Nephron progenitor cell (in vitro differentiated cells): ENCODE results near the gene MMP17.
A peak's percentile ranks its signal among the peaks of the same experiment; 100 is the strongest.

Source experiments
- DNase-seq: peaks from one replicate; pipeline ENCODE4 v3.0.0; 2021
- H3K27ac Mint-ChIP-seq: 2 replicates; pipeline ENCODE4 v1.8.0; 2021; ENCODE audit warnings: mild to moderate bottlenecking, moderate library complexity, mixed read lengths
- H3K27me3 Mint-ChIP-seq: 2 replicates; pipeline ENCODE4 v1.8.0; 2021; ENCODE audit warnings: mild to moderate bottlenecking, low read depth, mixed read lengths; ENCODE audit not compliant: poor library complexity
- H3K36me3 Mint-ChIP-seq: 2 replicates; pipeline ENCODE4 v1.8.0; 2021; ENCODE audit warnings: low read depth, mixed read lengths
- H3K4me1 Mint-ChIP-seq: 2 replicates; pipeline ENCODE4 v1.8.0; 2021; ENCODE audit warnings: mixed read lengths
- H3K4me3 Mint-ChIP-seq: 2 replicates; pipeline ENCODE4 v1.8.0; 2021; ENCODE audit warnings: mild to moderate bottlenecking, moderate library complexity, mixed read lengths
- H3K9me3 Mint-ChIP-seq: 2 replicates; pipeline ENCODE4 v1.8.0; 2021; ENCODE audit warnings: mild to moderate bottlenecking, moderate library complexity, mixed read lengths
- TF ChIP-seq, protein P1 (sequence below): fragments of 200-600 bp; sonication (generic); IDR thresholded peaks from 2 replicates; pipeline ENCODE4 v1.5.0; 2021; ENCODE audit warnings: antibody characterized with exemption

Gene MMP17

DNA sequence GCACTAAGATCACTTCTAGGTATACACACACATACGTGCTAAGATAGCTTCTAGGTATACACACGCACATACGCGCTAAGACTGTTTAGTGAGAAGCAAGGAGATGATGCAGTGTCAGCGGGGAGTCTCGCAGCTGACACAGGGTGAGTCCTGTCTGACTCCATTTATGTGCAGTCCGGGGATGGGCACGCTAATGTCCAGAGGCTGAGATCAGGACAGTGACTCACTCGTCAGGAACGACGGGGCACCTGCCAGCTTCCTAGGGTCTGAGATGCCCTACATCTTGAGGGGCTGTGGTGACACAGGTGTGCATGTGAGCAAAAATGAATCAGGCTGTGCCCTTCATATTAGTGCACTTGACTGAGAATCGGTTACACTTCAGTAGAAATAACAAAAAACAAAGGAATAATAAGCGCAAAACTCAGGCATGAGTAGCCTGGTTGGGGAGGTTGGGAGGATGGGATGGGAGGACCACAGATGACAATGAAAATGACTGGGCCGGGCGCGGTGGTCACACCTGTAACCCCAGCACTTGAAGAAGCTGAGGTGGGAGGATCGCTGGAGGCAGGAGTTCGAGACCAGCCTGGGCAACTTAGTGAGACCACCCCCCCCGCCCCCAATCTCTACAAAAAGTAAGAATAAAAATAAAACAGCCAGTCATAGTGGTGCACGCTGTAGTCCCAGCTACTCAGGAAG is 37.1 kb downstream of the MMP17 start:
- no peak for DNase-seq
- TF ChIP-seq, protein P1, sequence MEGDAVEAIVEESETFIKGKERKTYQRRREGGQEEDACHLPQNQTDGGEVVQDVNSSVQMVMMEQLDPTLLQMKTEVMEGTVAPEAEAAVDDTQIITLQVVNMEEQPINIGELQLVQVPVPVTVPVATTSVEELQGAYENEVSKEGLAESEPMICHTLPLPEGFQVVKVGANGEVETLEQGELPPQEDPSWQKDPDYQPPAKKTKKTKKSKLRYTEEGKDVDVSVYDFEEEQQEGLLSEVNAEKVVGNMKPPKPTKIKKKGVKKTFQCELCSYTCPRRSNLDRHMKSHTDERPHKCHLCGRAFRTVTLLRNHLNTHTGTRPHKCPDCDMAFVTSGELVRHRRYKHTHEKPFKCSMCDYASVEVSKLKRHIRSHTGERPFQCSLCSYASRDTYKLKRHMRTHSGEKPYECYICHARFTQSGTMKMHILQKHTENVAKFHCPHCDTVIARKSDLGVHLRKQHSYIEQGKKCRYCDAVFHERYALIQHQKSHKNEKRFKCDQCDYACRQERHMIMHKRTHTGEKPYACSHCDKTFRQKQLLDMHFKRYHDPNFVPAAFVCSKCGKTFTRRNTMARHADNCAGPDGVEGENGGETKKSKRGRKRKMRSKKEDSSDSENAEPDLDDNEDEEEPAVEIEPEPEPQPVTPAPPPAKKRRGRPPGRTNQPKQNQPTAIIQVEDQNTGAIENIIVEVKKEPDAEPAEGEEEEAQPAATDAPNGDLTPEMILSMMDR, result no peak
- no peak overlapping the region for H3K4me3 Mint-ChIP-seq
- H3K4me1 Mint-ChIP-seq, result peaks cover 34% of the 10 kb centered on the region
- H3K27ac Mint-ChIP-seq, result no peak overlapping the region
- H3K27me3 Mint-ChIP-seq, result peaks cover 3% of the 10 kb centered on the region
- no peaks in the 10 kb centered on the region for H3K9me3 Mint-ChIP-seq
- H3K36me3 Mint-ChIP-seq, result no peaks in the 10 kb centered on the region

DNA sequence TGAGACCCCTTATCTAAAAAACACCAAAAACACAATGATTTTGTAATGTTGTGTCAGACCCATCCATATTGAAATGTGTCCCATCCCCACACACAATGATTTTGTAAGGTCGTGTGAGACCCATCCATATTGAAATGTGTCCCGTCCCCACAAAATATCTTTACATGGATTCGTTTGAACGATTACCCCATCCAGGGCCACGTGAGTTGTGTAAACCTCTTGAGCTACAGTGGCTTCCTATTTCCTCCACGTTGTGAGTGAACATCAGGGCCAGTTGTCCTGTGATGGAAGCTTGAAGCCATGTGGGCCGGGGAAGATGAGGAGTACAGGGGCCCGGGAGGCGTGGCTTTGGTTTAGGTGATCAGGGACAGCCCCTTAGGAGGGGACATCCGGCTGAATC is 39.3 kb downstream of the MMP17 start:
- TF ChIP-seq, protein P1, result no peak
- no peaks in the 10 kb centered on the region for H3K9me3 Mint-ChIP-seq
- peaks cover 7% of the 10 kb centered on the region for H3K27me3 Mint-ChIP-seq

DNA sequence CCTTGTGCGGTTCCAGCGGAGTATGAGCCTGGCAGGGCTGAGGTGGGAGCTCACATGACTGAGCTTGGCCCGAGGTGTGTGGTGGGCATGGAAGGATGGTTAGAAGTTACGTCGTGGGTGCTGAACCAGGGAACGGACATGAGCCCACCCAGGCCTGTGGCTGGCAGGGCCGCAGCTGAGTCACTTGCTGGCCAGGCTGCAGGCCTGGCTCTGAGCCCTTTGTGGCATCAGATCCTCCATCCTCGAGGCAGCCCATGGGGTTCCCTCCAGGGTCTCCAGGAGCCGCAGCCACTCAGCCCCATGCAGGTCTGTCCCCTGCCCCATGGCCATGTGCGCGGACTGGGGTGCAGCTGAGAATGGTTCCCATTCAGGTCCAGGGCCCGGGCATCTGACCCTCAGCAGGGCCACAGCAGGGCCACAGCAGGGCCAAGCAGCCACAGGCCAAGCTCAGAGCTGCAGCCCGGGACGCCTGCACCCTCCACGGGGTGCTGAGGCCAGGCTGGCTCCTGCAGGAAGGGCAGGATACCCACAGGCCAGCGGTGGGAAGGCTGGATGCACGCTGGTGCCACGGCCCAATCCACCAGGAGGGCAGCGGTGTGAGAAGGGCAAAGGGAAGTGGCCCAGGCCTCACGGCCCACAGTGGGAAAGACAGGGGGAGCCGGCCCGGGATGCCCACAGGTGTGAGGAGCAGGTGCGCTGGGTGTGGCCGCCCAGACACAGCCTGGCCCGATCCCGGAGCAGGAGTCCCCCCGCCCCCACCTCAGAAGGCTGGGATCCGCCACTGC is 39.9 kb downstream of the MMP17 start:
- Mint-ChIP-seq H3K4me3 (no peak overlapping the region), H3K27me3 (peaks cover 9% of the 10 kb centered on the region), H3K27ac (peak overlapping the region; percentile 93), H3K4me1 (peaks cover 13% of the 10 kb centered on the region), H3K36me3 (no peaks in the 10 kb centered on the region), H3K9me3 (peaks cover under 1% of the 10 kb centered on the region)
- DNase-seq, result no peak
- TF ChIP-seq, protein P1, result no peak

More for the DNA sequence above, 39.3 kb downstream of the MMP17 start:
- Mint-ChIP-seq H3K4me1 (peaks cover 19% of the 10 kb centered on the region), H3K27ac (peak overlapping the region; percentile 93), H3K4me3 (no peak overlapping the region), H3K36me3 (no peaks in the 10 kb centered on the region)
- no peak for DNase-seq

DNA sequence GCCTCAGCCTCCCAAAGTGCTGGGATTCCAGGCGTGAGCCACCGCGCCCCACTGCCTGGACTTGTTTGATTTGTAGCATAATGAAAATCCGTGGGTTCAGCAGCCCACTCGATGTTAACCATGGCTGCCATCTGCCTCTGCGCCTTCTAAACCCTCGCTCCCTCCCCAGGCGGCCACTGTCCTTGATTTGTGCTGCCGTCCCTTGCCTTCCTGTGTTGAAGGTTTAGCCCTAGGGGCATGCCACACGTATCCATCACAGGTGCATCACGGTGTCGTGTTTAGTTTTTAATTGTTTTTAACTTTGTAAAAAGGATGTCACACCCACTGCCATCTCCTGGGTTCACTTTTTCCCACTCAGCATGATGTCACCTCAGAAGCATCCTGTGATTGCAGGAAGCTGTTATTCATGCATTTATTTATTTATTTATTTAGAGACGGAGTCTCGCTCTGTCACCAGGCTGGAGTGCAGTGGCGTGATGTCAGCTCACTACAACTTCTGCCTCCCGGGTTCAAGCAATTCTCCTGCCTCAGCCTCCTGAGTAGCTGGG is 41.8 kb downstream of the MMP17 start:
- Mint-ChIP-seq H3K27me3 (peaks cover 11% of the 10 kb centered on the region), H3K4me3 (no peak overlapping the region), H3K9me3 (peaks cover 15% of the 10 kb centered on the region), H3K27ac (peak overlapping the region; percentile 93), H3K4me1 (peaks cover 4% of the 10 kb centered on the region), H3K36me3 (no peaks in the 10 kb centered on the region)
- no peak for DNase-seq
- TF ChIP-seq, protein P1, result no peak

DNA sequence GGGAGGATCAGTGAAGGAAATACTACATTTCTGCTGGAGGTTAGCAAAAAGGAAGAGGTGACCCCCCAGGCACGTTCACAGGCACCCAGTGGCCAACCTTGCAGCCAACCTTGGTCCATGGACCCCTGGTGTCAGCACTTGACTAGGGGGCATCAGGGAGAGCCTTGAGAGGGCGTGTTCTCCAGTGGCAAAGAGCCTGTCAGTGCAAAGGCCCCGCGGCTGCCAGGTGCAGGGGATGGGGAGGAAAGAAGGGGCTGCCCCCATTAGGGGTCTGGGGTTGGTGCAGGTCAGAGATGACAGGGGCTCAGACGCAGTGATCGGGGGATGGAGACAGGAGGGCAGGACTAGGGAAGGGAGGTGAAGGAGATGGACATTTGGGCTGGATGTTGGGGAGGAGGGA is 43.5 kb downstream of the MMP17 start:
- TF ChIP-seq, protein P1, result no peak
- Mint-ChIP-seq H3K4me3 (no peak overlapping the region), H3K27me3 (peaks cover 17% of the 10 kb centered on the region), H3K36me3 (no peaks in the 10 kb centered on the region), H3K27ac (no peak overlapping the region), H3K4me1 (peaks cover 4% of the 10 kb centered on the region), H3K9me3 (peaks cover 15% of the 10 kb centered on the region)
- DNase-seq, result no peak
